Vagina (tissue), 2 donors: ENCODE data around the gene KCNJ15.
"Not testable (repeated sequence)": the region's sequence is repeated elsewhere in the genome, so short reads cannot be mapped to it uniquely, and the experiment has no call there.

ENCODE experiments used
- CTCF ChIP-seq, 3 experiments: fragments of 450-650 bp in 2 of 3; fragments of 200-600 bp in 1 of 3; sonication (generic) in 1 of 3; IDR thresholded peaks; one replicate each; pipeline ENCODE4 v1.5.1; 2017 to 2019; ENCODE audit warnings: antibody characterized with exemption in 3 of 3, mild to moderate bottlenecking in 2 of 3, moderate library complexity in 2 of 3
- POLR2A ChIP-seq, 2 donors: fragments of 450-650 bp; IDR thresholded peaks; one replicate each; pipeline ENCODE4 v1.6.1; 2017; ENCODE audit warnings: antibody characterized with exemption in 2 of 2, mild to moderate bottlenecking in 2 of 2, moderate library complexity in 2 of 2
- POLR2AphosphoS5 ChIP-seq, 2 donors: sonication (generic); formaldehyde crosslinking; IDR thresholded peaks; one replicate each; pipeline ENCODE4 v1.9.0; 2017; ENCODE audit warnings: antibody characterized with exemption in 2 of 2, mild to moderate bottlenecking in 2 of 2, low read depth in 1 of 2; ENCODE audit not compliant: insufficient read depth in 1 of 2

GRCh38 chr21:38247054-38247453, 9.7 kb upstream of the KCNJ15 start:
- TF ChIP-seq CTCF (IDR thresholded peaks at IDR 0.05); POLR2A (IDR thresholded peaks at IDR 0.05); POLR2AphosphoS5 (IDR thresholded peaks at IDR 0.05; ENCODE audit: insufficient read depth in 1 of 2, low read depth in 1 of 2): not testable (repeated sequence)
